8988T (cell line): ENCODE data around the gene PPP1R3F.

Experiments
- DNase-seq: peaks from one replicate; pipeline ENCODE4 v3.0.0; 2011

The PPP1R3F gene

GRCh38 chrX:49249616-49250015 lies 20.0 kb upstream of the PPP1R3F start:
- no peak for DNase-seq

GRCh38 chrX:49250066-49250465 lies 19.5 kb upstream of the PPP1R3F start:
- no peak for DNase-seq

GRCh38 chrX:49250578-49250977 lies 19.0 kb upstream of the PPP1R3F start:
- DNase-seq, result no peak

- DNase-seq, result no peak
Observed at GRCh38 chrX:49251325-49251724, 18.3 kb upstream of the PPP1R3F start.

- DNase-seq, result no peak
Observed at GRCh38 chrX:49254639-49255038, 15.0 kb upstream of the PPP1R3F start.

GRCh38 chrX:49256268-49256995 lies 13.2 kb upstream of the PPP1R3F start:
- no peak for DNase-seq

GRCh38 chrX:49257074-49257790 lies 12.4 kb upstream of the PPP1R3F start:
- no peak for DNase-seq

GRCh38 chrX:49257846-49258748 lies 11.5 kb upstream of the PPP1R3F start:
- no peak for DNase-seq

- no peak for DNase-seq
Observed at GRCh38 chrX:49258749-49259124, 10.9 kb upstream of the PPP1R3F start.

- DNase-seq, result no peak
Observed at GRCh38 chrX:49260221-49260985, 9.2 kb upstream of the PPP1R3F start.

- no peak for DNase-seq
Observed at GRCh38 chrX:49262603-49263002, 7.0 kb upstream of the PPP1R3F start.

- no peak for DNase-seq
Observed at GRCh38 chrX:49263631-49264030, 6.0 kb upstream of the PPP1R3F start.

- no peak for DNase-seq
Observed at GRCh38 chrX:49264460-49264859, 5.1 kb upstream of the PPP1R3F start, which contains the start of gene FOXP3. FOXP3 (minus strand) TSS chrX:49264710; CDS start chrX:49258505, 6,205 bp downstream.

- DNase-seq, result no peak
Observed at GRCh38 chrX:49266523-49267445, 2.8 kb upstream of the PPP1R3F start.

- no peak for DNase-seq
Observed at GRCh38 chrX:49268702-49269009, 937 bp upstream of the PPP1R3F start.

- DNase-seq, result peak; percentile 80
Observed at GRCh38 chrX:49269010-49269766, 405 bp upstream of the PPP1R3F start.

- no peak for DNase-seq
Observed at GRCh38 chrX:49270249-49270921, 792 bp downstream of the PPP1R3F start.

- DNase-seq, result no peak
Observed at GRCh38 chrX:49271341-49271740, 1.7 kb downstream of the PPP1R3F start.

- no peak for DNase-seq
Observed at GRCh38 chrX:49272421-49272820, 2.8 kb downstream of the PPP1R3F start.

GRCh38 chrX:49273181-49273727 lies 3.7 kb downstream of the PPP1R3F start:
- no peak for DNase-seq
